Ovary (tissue), 3 donors: Measurements from ENCODE around the gene BACE2.

Experiments
- EP300 ChIP-seq: sonication (generic); formaldehyde crosslinking; IDR thresholded peaks from one replicate; pipeline ENCODE4 v1.6.1; 2017; ENCODE audit warnings: antibody characterized with exemption
- POLR2A ChIP-seq: fragments of 450-650 bp; IDR thresholded peaks from one replicate; pipeline ENCODE4 v1.6.1; 2017; ENCODE audit warnings: antibody characterized with exemption, mild to moderate bottlenecking, moderate library complexity
- TF ChIP-seq, protein P1 (sequence below), 3 donors: fragments of 450-650 bp in 2 of 3; fragments of 200-600 bp in 1 of 3; IDR thresholded peaks; one replicate each; pipeline versions ENCODE4 v1.5.1 to v1.8.0; 2016 to 2022; ENCODE audit warnings: antibody characterized with exemption in 3 of 3, mild to moderate bottlenecking in 1 of 3
- donor health status: DM: no; HTN: no; CAD: no.

DNA sequence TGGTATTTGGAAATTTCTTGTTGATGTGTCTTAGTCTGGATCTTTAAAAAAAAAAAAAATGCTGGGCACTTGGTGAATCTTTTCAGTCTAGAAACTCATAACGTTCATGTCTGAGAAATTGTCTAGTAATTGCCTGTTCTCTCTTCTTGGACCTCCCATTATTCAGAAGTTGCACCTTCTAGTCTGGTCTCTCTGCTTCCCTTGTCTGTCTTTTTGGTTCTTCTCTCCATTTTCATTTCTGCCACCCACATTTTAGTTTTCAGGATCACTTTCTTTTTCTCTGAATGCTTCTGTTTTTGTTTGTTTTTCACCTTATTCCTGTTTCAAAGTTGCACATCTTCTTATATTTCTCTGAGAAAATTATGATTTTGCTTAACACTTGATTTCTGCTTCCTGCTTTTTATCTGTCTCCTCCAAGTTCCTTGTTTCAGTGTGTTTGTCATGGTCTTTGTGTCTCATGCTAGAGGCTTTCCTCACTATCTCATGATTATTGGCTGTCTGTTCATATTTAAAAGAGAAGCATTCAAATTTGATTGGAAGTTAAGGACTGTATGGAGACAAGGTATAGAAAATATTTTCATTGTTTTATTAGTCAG is 21.3 kb downstream of the BACE2 start:
- TF ChIP-seq, protein P1, sequence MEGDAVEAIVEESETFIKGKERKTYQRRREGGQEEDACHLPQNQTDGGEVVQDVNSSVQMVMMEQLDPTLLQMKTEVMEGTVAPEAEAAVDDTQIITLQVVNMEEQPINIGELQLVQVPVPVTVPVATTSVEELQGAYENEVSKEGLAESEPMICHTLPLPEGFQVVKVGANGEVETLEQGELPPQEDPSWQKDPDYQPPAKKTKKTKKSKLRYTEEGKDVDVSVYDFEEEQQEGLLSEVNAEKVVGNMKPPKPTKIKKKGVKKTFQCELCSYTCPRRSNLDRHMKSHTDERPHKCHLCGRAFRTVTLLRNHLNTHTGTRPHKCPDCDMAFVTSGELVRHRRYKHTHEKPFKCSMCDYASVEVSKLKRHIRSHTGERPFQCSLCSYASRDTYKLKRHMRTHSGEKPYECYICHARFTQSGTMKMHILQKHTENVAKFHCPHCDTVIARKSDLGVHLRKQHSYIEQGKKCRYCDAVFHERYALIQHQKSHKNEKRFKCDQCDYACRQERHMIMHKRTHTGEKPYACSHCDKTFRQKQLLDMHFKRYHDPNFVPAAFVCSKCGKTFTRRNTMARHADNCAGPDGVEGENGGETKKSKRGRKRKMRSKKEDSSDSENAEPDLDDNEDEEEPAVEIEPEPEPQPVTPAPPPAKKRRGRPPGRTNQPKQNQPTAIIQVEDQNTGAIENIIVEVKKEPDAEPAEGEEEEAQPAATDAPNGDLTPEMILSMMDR (IDR thresholded peaks at IDR 0.05) = no peak
- no peak for TF ChIP-seq POLR2A
- TF ChIP-seq EP300 = no peak
